Stimulated activated CD4-positive, alpha-beta T cell treated with anti-CD3 and anti-CD28 coated beads, Interleukin-15, amount 100 ng/mL, for 48 hours (primary cell): ENCODE data around the gene NUDT21.
"Not testable (repeated sequence)": the region's sequence is repeated elsewhere in the genome, so short reads cannot be mapped to it uniquely, and the experiment has no call there.

Experiments
- DNase-seq, 2 donors: peaks; one replicate each; pipeline ENCODE4 v3.0.0-alpha.2; 2020; ENCODE audit warnings: low read depth in 2 of 2

The NUDT21 gene

DNA sequence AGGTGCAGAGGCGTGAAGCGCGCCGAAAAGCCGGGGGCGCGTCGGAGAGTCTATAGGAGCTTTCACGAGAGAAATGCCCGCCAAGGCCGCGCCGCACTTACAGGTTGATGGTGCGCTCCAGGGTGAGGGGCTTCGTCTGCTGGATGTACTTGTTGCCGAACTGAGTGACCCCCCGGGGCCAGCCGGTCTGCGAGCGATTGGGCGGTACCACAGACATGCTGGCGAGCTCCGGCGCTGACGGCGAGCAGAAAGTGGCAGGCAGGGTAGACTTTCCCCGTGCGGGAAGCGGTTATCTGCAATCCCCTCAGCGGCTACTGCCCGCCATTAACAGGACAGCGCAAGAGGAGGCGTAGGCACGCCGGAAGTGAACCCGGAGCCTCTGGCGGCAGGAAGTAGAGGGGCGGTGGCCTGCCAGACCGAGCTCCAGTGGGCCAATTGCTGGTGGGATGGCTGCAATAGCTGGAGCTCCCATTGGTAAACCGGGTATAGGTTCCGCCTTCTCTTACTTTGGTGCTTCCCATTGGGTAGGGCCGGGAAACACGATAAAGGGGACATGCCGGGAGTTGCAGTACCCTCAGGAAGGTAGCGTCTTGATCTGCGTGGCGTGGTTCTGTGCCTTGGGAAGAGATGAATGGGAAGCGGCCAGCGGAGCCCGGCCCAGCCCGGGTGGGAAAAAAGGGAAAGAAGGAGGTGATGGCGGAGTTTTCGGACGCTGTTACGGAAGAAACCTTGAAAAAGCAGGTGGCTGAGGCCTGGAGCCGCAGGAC is at the start of gene NUDT21, which contains the start of gene OGFOD1:
NUDT21 (minus strand) TSS at position 347 of the 767 bp plus-strand sequence; CDS start at position 217, 130 bp downstream.
OGFOD1 (plus strand) TSS at position 569 of the 767 bp plus-strand sequence; CDS start at position 628, 59 bp downstream.
- DNase-seq = peak; percentile 88 to 91

DNA sequence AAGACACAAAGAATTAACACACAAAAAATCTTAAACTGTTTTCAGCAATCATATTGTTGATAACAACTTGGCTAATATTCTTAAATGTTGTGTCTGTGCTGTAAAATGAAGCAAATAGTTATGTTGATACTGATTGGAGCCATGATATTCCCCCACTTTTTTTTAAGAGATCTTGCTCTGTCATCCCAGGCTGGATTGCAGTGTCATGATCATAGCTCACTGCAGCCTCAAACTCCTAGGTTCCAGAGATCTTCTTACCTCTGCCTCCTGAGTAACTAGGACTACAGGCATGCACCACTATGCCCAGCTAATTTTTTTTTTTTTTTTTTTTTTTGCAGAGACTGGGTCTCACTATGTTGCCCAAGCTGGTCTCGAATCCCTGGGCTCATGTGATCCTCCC is 42.7 kb upstream of the NUDT21 start:
- no peak for DNase-seq

DNA sequence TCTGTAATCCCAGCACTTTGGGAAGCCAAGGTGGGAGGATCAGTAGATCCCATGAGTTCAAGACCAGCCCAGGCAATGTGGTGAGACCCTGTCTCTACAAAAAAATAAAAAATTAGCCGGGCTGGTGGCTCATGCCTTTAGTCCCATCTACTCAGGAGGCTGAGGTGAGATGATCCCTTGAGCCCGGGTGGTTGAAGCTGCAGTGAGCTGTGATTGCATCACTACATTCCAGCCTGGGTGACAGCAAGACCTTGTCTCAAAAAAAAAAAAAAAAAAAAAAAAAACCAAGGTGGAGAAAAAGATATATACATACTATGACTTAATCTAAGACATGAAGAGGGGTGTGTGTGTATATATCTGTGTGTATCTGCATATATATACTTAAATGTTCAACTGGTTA is 42.0 kb upstream of the NUDT21 start:
- no peak for DNase-seq

DNA sequence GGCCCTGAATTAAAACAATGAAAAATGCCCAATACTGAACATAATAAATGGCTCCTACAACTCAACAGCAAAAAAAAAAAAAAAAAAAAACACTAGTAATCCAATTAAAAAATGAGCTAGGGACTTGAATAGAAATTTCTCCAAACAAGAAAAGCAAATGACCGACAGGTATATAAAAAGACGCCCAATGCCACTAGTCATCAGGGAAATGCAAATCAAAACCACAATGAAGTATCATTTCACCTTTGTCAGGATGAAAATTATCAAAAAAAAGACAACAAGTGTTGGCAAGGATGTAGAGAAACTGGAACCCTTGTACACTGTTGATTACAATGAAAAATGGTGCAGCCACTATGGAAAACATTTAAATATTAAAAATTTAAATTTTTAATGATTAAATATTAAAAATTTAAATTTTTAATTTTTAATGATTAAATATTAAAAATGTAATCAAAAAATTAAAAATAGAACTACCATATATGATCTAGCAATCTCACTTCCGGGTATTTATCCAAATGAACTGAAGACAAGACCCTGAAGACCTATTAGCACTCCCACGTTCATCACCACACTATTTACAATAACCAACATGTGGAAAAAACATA is 40.6 kb upstream of the NUDT21 start:
- DNase-seq = no peak

DNA sequence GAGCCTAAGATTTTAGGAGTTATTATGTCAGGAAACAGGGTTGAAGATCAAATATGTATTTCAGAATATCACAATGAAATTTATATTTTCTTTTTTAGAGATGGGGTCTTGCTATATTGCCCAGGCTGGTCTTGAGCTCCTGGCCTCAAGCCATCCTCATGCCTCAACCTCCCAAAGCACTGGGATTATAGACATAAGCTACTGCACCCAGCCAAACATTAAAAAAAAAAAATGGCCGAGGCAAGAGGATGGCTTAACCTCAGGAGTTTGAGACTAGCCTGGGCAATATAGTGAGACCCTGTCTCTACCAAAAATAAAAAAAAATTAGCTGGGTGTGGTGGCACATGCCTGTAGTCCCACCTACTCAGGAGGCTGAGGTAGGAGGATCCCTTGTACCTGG is 37.7 kb upstream of the NUDT21 start:
- DNase-seq = not testable (repeated sequence)

DNA sequence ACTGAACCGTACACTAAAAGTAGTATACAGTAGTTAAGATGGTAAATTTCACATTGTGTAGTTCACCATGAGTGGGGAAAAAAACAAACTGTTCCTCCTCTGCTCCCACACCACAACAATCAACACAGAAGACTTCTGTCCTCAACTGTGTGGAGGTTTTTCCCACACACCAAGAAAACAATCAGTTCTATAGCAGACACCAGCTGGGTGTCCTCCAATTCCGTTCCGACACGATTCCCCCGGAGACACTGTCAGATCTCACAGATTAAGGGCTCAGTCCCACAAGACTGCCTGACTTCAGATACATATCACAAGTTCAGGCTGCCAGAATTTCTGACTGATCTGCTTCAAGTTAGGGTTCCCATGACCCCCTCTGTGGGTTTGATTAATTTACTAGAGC is 36.9 kb upstream of the NUDT21 start:
- DNase-seq = no peak

DNA sequence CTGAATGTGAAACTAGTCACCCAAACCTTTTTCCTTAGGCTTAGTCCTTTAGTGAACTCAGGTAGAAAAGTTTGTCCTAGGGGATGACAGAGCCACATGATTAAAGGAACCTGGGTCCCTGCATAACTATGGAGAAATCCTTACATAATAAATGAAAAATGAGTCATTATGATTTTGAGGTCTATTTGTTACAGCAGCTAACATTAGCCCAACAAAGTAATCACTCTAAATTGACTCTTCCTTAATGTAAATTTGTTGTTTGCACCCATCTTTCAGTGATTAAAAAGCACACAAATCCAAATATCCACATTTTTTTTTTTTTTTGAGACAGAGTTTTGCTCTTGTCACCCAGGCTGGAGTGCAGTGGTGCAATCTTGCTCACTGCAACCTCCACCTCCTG is 32.3 kb upstream of the NUDT21 start:
- DNase-seq = no peak

DNA sequence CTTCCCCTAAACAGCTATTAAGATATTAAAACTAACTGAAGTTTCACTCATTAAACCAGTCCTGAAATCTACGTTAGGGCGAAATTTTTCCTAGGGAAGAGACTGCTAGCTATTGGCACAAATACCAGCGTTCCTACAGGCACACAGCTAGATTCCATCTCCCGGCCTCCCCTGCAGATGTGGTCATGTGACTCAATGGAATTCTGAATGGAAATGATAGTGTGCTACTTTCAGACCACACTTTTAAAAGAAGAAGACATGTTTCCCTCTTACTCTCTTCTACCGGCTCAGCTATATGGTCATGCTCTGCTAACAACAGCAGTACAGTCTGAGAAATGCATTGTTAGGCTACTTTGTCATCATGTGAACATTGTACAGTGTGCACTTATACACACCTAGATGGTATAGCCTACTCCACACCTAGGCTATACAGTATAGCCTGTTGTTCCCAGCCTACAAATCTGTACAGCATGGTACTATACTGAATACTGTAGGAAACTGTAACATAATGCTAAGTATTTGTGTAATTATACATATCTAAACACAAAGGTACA is 31.6 kb upstream of the NUDT21 start:
- DNase-seq = no peak

DNA sequence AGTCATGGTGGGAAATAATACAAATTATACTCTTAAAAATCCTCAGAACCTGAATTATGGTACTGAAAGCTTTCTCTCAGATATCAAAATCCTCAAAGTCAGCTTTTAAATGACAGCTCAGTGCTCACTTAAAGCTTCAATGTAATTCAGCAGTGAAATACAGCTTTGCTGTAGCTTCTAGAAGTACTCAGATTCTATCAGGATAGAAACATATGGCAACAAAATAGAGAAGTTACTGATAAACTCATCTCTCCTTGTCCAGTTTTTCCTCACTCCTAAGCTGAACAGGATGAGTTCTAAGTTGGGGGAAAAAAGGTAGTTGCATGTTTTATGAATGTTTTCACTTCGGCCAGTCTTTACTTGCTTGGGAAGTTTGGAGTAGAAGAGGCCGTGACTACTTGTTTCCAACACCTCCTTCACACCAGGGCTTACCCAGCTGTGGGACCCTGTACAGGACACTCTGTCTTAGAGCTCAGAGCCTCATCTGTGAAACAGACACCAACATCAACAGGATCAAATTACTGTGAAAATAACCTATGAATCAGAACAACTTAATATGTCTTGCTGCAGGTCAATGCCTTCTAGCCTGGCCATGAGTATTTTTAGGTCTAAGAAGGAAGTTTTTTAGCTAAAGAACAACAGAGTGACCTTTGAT is 30.5 kb upstream of the NUDT21 start:
- no peak for DNase-seq

DNA sequence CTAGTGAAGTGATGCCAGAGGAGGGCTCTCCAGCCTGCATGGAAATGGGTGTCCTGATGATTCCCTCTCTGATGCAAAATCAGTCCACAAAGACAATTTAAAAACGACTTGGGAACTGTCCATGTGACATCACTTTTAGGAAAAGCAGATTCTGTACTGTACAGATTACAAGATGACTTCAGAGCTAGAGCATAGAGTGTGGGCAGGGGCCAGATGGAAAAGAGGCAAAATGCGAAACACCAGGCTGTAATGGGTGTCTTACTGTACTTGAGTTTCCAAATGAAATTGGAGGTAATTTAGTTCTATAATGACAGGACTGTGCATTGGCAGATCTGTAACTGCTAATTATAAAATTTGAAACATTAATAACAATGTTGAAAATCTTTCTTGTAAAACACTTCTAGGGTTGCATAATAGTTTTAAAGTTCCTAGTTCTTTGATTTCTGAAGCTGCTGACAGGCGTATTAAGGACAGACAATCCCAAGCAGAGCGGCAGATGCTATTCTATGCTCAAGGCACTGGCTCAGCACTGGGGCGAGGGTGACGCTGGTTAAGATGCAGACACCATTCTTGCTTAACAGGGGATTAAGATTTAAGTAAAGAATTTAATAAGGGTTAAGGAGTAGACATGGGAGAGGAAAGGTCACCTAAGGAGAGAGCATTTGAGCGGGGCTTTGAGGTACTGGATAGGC is 29.8 kb upstream of the NUDT21 start:
- DNase-seq = no peak

DNA sequence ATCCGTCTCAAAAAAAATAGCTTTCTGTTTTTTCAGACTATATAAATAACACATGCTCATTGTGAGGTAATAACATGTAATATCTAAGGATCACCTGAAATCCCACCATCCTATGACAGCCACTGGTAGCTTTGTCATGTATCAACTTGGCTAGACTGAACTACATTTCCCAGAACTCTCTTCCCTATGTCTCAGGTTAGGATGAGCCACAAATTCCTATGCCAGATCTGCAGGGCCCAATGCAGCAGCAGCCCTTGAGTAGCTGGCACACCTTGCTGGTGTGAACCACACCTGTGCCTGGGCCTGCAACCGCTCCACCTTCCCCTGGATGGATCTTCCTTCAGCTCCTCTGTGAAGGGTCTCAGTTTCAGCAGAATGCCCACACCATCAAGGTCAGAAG is 28.3 kb upstream of the NUDT21 start:
- no peak for DNase-seq

DNA sequence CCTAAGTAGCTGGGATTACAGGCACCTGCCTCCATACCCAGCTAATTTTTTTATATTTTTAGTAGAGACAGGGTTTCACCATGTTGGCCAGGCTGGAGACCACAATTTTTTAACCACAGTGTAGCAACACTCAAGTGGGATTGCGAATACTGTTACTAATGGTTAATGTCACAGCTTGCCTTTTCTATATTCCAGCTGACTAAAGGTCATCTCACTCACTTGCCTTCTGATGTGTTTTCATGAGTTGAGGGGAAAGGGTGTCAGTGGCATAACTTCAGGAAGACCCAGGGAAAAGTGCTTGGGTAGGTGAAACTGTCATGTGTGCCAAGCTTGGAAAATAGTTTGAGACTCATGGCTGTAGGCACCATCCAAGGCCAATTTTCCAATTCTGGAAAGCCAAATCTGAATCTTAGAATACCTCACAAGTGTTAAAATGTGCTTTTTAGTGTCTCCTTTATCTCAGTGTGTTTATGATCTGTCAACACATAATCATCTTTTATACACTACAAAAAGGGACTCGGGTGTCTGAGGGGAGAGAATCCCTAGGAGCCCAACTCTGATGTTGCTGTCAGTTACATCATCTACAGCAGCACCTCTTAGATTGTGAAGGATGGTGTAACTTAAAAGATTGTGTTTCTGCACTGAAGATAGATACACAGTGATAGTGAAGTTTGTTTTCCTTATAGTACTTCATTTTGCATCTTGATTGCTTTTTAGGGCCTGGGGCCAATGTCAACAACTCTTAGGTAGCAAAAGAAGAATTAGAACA is 27.3 kb upstream of the NUDT21 start:
- DNase-seq = no peak

DNA sequence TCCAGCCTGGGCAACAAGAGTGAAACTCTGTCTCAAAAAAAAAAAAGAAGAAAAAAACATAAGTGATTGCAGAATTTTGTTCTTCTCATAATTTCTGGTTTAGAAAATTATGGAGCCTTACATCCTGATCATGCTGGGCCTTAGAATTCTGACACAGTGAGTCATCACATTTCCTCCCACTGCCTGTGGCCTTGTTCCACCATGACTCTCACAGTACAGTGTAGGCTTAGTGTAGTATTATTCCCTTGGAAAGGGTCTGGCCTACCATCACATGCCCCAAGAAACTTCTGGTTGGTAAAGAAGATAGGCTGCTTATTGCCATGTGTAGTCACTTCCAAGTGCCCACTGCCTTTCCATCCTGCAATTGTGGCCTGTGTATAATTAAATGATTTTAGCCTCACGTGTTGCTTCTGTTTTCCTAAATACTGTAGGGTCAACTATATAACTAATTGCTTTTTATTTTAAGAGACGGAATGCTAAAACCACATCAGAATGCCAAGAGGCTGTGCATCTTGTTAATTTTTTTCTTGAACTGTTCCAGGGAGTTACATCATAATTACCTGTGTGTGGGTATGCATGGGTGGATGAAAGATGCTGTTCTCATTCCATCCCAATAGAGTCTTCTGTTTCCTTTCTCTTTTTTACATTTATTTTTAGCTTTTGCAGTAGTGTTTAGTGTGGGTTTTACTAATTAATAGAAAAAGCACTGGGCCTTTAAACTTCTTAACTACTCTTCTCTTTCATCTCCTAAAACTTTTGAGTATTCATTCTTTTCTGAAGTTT is 26.2 kb upstream of the NUDT21 start:
- no peak for DNase-seq

DNA sequence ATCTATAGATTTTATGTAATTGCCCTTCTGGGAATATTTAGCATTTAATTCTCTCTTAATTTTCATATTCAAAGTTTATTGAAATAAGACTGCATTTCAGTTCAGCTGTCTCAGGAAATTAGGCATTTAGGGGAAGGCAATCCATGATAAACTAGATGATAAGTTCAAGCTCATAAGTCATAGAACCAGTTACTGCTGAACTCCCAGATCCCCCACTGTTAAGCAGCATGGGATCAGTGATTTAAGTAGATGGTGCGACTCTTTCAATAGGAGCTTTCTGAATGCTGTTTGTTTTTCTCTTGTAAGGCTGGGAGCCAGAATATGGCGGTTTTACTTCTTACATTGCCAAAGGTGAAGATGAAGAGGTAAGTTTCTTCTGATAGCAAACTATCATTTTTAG is 24.1 kb upstream of the NUDT21 start:
- DNase-seq = no peak

DNA sequence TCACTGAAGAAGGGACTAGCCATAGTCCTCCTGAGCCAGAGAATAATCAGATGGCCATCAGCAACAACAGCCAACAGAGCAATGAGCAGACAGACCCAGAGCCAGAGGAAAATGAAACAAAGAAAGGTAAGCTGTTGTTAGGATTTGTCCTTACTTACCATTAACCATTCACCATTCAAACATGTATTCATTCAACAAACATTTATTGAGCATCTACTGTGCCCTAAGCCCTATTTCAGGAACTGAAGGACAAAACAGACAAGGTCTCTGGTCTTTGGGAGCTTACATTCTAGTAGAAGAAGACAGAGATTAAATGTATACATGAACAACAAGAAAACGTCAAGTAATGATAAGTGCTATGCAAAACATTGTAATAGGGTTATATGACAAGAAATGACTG is 19.5 kb upstream of the NUDT21 start:
- no peak for DNase-seq

DNA sequence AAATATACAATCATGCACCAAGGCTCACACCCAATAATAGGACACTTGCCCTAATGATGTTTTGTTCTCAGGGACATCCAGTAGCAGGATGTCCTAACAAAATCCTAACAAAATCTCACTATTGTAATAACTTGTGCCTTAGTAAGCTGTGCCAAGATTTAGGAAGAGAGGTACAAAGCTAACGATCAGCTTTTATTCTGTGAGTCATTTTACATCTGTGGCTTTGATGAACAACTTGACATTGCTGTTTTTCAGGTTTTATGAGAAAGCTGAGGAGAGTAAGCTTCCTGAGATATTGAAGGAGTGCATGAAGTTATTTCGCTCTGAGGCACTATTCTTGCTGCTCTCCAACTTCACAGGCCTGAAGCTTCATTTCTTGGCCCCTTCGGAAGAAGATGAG is 19.1 kb upstream of the NUDT21 start:
- no peak for DNase-seq

DNA sequence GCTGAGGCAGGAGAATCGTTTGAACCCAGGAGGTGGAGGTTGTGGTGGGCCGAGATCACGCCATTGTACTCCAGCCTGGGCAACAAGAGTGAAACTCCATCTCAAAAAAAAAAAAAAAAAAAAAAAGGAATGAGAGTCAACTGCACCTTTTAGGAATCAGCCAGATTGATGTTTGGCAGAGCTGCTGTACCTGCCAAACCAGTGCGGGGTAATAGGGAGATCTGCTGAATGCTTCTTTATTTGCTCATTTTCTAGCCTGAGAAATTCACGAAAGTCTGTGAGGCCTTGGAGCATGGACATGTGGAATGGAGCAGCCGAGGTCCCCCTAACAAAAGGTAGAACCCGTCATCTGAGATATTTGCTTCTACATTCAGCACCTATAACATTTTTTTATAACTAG is 18.6 kb upstream of the NUDT21 start:
- no peak for DNase-seq

DNA sequence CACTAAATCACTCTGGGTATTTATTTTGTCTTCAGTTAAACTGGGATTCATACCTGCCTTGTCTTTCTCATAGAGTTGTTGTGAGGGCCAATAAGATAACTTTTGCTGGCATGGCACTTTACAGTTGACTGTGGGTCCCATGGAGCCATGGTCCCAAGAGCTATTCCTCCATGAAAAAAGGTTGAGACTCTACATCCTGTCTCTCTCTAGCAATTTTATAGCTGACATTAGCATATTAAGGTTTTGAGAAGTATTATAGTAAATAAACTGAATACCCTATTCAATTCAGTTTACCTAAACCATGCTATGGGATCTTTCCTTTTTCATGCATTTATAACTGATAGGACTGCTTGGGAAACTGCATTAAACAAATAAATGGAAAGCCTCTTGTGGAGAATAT is 17.7 kb upstream of the NUDT21 start:
- DNase-seq = no peak

DNA sequence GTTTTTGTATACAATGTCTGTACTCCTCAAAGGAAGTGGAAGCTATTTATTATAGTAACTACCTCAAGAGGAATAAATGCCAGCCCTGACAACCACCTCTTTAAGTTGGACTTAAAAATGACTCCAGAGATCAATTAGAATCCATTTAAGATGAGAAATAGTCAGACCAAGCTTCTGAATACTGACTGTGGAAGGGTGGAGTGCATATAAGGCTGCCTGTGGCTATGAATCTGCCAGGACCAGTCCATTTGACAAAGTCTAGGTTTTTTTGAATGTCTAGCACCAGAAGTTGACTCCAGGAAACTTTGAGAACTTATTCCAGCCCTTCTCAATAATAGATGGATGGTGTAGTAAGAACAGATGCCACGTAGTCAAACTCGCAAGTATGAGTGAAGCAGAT is 15.2 kb upstream of the NUDT21 start:
- DNase-seq = no peak

DNA sequence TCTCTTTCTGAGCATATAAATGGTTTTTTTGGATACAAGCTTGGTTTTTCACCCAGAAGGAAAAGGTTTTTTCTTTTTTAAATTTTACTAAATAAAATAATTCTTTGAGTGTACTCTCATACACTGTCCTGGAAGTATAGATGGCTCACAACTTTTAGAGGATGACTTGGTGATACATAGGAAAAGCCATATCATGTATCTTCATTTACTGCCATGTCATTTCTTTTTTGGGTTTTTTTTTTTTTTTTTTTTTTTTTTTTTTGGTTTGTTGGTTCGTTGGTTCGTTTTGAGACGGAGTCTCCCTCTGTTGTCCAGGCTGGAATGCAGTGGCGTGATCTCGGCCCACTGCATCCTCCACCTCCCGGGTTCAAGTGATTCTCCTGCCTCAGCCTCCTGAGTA is 12.0 kb upstream of the NUDT21 start:
- no peak for DNase-seq
